ENCODE results near the gene HOXA3.

The HOXA3 gene

GRCh38 chr7:27175626-27176523, 23.5 kb upstream of the HOXA3 start:
- TF ChIP-seq, protein P1, sequence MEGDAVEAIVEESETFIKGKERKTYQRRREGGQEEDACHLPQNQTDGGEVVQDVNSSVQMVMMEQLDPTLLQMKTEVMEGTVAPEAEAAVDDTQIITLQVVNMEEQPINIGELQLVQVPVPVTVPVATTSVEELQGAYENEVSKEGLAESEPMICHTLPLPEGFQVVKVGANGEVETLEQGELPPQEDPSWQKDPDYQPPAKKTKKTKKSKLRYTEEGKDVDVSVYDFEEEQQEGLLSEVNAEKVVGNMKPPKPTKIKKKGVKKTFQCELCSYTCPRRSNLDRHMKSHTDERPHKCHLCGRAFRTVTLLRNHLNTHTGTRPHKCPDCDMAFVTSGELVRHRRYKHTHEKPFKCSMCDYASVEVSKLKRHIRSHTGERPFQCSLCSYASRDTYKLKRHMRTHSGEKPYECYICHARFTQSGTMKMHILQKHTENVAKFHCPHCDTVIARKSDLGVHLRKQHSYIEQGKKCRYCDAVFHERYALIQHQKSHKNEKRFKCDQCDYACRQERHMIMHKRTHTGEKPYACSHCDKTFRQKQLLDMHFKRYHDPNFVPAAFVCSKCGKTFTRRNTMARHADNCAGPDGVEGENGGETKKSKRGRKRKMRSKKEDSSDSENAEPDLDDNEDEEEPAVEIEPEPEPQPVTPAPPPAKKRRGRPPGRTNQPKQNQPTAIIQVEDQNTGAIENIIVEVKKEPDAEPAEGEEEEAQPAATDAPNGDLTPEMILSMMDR (IDR thresholded peaks at IDR 0.05; ENCODE audit: low read depth, low read length): no peak
- Histone ChIP-seq H3K27ac (no peak overlapping the region), H3K4me3 (ENCODE audit: low read depth, low read length) (no peak overlapping the region), H3K9me3 (ENCODE audit: severe bottlenecking) (peaks cover 8% of the 10 kb centered on the region), H3K36me3 (no peaks in the 10 kb centered on the region), H3K27me3 (ENCODE audit: insufficient read depth, low read depth, severe bottlenecking) (peaks cover 70% of the 10 kb centered on the region)
- DNase-seq: peak; percentile 4

- Histone ChIP-seq H3K36me3 (no peaks in the 10 kb centered on the region), H3K9me3 (ENCODE audit: severe bottlenecking) (peaks cover 8% of the 10 kb centered on the region), H3K4me3 (ENCODE audit: low read depth, low read length) (no peak overlapping the region), H3K27ac (no peak overlapping the region), H3K27me3 (ENCODE audit: insufficient read depth, low read depth, severe bottlenecking) (peaks cover 67% of the 10 kb centered on the region)
- peak; percentile 4 for DNase-seq
- TF ChIP-seq, protein P1 (IDR thresholded peaks at IDR 0.05; ENCODE audit: low read depth, low read length): no peak
Observed at GRCh38 chr7:27174874-27175625, 22.7 kb upstream of the HOXA3 start.

- Histone ChIP-seq H3K27ac (no peak within 1 kb of the TSS), H3K4me3 (ENCODE audit: low read depth, low read length) (peak within 1 kb of the TSS; percentile 53), H3K27me3 (ENCODE audit: insufficient read depth, low read depth, severe bottlenecking) (peaks cover 62% of the 10 kb centered on the region), H3K9me3 (ENCODE audit: severe bottlenecking) (peaks cover 8% of the 10 kb centered on the region), H3K36me3 (no peaks in the 10 kb centered on the region)
- peak; percentile 20 for DNase-seq
- TF ChIP-seq, protein P1 (IDR thresholded peaks at IDR 0.05; ENCODE audit: low read depth, low read length): no peak
Observed at GRCh38 chr7:27173956-27174873, 21.8 kb upstream of the HOXA3 start, which contains the start of gene HOXA10. Gene HOXA10 (minus strand): TSS chr7:27174320. CDS start chr7:27174306, 14 bp downstream.

DNA sequence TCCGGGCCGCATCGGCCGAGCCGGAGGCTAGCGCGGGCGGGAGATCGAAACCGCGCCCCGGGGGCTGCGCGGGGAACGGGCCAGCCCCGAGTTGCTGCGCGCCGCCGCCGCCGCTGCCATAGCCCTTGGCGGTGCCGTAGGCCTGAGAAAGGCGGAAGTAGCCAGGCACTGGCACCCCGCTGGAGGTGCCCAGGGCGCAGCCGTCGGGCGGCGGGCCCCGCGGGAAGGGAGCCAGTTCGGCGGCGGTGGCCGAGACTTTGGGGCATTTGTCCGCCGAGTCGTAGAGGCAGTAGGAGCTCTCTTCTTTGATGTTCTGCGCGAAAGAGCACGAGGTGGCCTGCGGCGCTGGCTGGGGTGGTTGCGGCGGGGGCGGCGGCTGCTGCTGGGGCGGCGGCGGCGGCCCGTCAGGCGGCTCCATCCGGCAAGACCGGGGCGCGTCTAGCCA, 21.1 kb upstream of the HOXA3 start:
- H3K4me3 ChIP-seq (ENCODE audit: low read depth, low read length): peak overlapping the region; percentile 53
- TF ChIP-seq, protein P1 (IDR thresholded peaks at IDR 0.05; ENCODE audit: low read depth, low read length): no peak
- peak; percentile 14 for DNase-seq
- H3K27me3 ChIP-seq (ENCODE audit: insufficient read depth, low read depth, severe bottlenecking): peaks cover 63% of the 10 kb centered on the region
- H3K9me3 ChIP-seq (ENCODE audit: severe bottlenecking): peaks cover 8% of the 10 kb centered on the region
- no peak overlapping the region for H3K27ac ChIP-seq
- H3K36me3 ChIP-seq: no peaks in the 10 kb centered on the region

GRCh38 chr7:27172823-27173510, 20.6 kb upstream of the HOXA3 start:
- peak; percentile 44 for DNase-seq
- Histone ChIP-seq H3K4me3 (ENCODE audit: low read depth, low read length) (peak overlapping the region; percentile 53), H3K27ac (no peak overlapping the region), H3K36me3 (no peaks in the 10 kb centered on the region), H3K27me3 (ENCODE audit: insufficient read depth, low read depth, severe bottlenecking) (peaks cover 67% of the 10 kb centered on the region), H3K9me3 (ENCODE audit: severe bottlenecking) (peaks cover 8% of the 10 kb centered on the region)
- TF ChIP-seq, protein P1 (IDR thresholded peaks at IDR 0.05; ENCODE audit: low read depth, low read length): no peak

Data from WERI-Rb-1 (cell line).